Hepatocyte (in vitro differentiated cells): Measurements from ENCODE around the gene FADS1. TPM values are rescaled to one million over a fixed set of nuclear protein-coding genes. Genes with fewer than 3 reads are reported as not detected.

Source experiments
- DNase-seq: peaks from one replicate; pipeline ENCODE4 v3.0.0-alpha.2; 2016; ENCODE audit warnings: low spot score
- H2AFZ ChIP-seq: fragments of 200-600 bp; sonication (generic); 2 replicates; pipeline ENCODE4 v1.6.0; 2016; ENCODE audit warnings: antibody characterized with exemption, mild to moderate bottlenecking
- H3K27ac ChIP-seq: fragments of 200-600 bp; sonication (generic); 2 replicates; pipeline ENCODE4 v1.5.1; 2016; ENCODE audit warnings: mild to moderate bottlenecking
- H3K27me3 ChIP-seq: fragments of 200-600 bp; sonication (generic); 2 replicates; pipeline ENCODE4 v1.6.1; 2016
- H3K36me3 ChIP-seq: fragments of 200-600 bp; sonication (generic); replicated peaks from 2 replicates; pipeline ENCODE4 v1.5.1; 2016; ENCODE audit warnings: low read depth; ENCODE audit not compliant: insufficient read depth
- H3K4me1 ChIP-seq: fragments of 200-600 bp; sonication (generic); 2 replicates; pipeline ENCODE4 v1.5.1; 2016; ENCODE audit warnings: mild to moderate bottlenecking, moderate library complexity; ENCODE audit not compliant: insufficient read depth
- H3K4me2 ChIP-seq: fragments of 200-600 bp; sonication (generic); 2 replicates; pipeline ENCODE4 v1.6.0; 2016
- H3K4me3 ChIP-seq: fragments of 200-600 bp; sonication (generic); 2 replicates; pipeline ENCODE4 v1.5.1; 2016; ENCODE audit warnings: mild to moderate bottlenecking
- H3K79me2 ChIP-seq: fragments of 200-600 bp; sonication (generic); 2 replicates; pipeline ENCODE4 v1.6.0; 2017; ENCODE audit warnings: mild to moderate bottlenecking
- H3K9me2 ChIP-seq: fragments of 200-600 bp; sonication (generic); replicated peaks from 2 replicates; pipeline ENCODE4 v1.6.0; 2017; ENCODE audit warnings: mild to moderate bottlenecking; ENCODE audit not compliant: insufficient read depth
- H3K9me3 ChIP-seq: fragments of 200-600 bp; sonication (generic); 2 replicates; pipeline ENCODE4 v1.5.1; 2016; ENCODE audit warnings: low read depth, mild to moderate bottlenecking
- H4K20me1 ChIP-seq: fragments of 200-600 bp; sonication (generic); 2 replicates; pipeline ENCODE4 v1.6.0; 2016; ENCODE audit warnings: mild to moderate bottlenecking; ENCODE audit not compliant: insufficient read depth, poor library complexity, severe bottlenecking
- CTCF ChIP-seq: fragments of 200-600 bp; sonication (generic); IDR thresholded peaks from 2 replicates; pipeline ENCODE4 v1.5.1; 2016; ENCODE audit warnings: antibody characterized with exemption, mild to moderate bottlenecking; ENCODE audit not compliant: poor library complexity
- EZH2 ChIP-seq: fragments of 200-600 bp; sonication (generic); IDR thresholded peaks from 2 replicates; pipeline ENCODE4 v1.6.1; 2016; ENCODE audit warnings: antibody characterized with exemption, mild to moderate bottlenecking, borderline replicate concordance
- EZH2phosphoT487 ChIP-seq: fragments of 200-600 bp; sonication (generic); IDR thresholded peaks from one replicate; pipeline ENCODE4 v1.6.1; 2018; ENCODE audit warnings: antibody characterized with exemption, mild to moderate bottlenecking, low read depth, moderate library complexity; ENCODE audit not compliant: unreplicated experiment, severe bottlenecking
- WGBS: methylation state at CpG from one replicate; pipeline ENCODE4 v1.1.6; 2016; ENCODE audit warnings: low lambda C conversion rate; ENCODE audit errors: missing lambda C conversion rate; 5-methylcytosine and 5-hydroxymethylcytosine counted together
- polyA plus RNA-seq: library from polyadenylated mRNA; unstranded; fragments of >200 nt; fragmentation: Nextera tagmentation; extraction: Ambion mirVana; gene quantifications from 2 replicates; pipeline ENCODE4 v1.2.1, GENCODE V29; 2016
- total RNA-seq: library from RNA; depleted of rRNA; stranded (reverse); fragments of >200 nt; gene quantifications from 2 replicates; pipeline ENCODE4 v1.2.3, GENCODE V29; 2014

The FADS1 gene
- total and polyA plus RNA-seq, 2 experiments from 2014 or later: 151 to 230 TPM

DNA sequence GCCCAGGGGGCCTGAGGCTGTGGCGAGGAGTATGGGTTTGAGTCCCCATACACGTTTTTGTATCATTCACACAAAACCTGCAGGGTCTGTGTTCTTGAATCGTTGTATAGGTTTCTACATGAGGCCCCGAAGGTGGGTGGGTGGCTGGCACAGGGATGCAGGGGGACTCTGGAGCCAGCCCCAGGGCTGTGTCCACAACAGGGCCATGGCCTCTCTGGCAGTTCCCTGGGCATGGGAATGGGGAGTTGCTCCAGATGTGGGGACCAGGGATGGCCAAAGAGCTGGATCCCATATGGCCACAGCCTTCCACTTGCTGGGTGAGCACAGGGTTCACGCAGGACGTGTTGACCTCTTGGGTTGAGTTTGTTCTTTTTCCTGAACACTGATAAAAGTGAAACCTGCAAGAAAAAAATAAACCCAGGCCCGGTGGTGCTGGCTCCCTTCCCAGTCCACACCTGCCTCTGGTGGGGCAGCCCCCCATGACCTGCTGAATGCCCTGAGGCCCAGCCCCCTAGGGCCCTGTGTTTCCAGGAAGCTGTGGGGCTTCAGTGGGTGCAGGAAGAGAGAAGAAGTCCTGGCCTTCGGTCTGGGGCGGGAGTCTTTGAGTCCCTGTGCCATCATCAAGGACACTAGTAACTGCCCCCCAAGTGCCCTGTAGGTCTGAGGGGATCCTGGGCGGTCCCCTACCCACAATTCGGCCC is 48.3 kb downstream of the FADS1 start:
- peak overlapping the region; percentile 75 for H3K27ac ChIP-seq
- 79% methylated on average over 11 of the region's 11 CpGs for WGBS

DNA sequence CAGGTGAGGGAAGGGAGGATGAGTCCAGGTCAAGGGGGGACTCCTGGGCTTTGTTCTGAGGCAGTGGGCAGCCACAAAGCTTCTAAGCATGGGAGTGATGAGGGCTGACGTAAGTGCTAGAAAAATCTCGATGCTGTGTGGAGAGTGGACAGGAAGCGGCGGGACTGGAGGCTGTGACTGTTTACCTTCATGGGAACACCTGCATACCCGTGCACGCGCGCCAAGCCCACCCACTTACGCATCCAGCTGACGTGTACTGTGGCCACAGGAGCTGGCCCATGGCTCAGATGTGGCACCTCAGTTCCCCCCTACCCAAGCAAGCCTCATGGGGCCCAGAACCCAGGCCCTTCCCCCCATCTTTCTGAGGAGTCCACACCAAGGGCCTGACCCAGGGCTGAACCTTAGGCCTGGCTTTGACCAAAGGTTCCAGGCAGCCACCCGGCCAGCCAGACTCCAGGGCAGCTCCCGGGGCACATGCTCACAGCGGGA is 50.4 kb downstream of the FADS1 start:
- H3K27me3 ChIP-seq: no peaks in the 10 kb centered on the region
- H3K4me1 ChIP-seq: peaks cover 83% of the 10 kb centered on the region
- no peaks in the 10 kb centered on the region for H3K36me3 ChIP-seq
- peaks cover 48% of the 10 kb centered on the region for H3K79me2 ChIP-seq
- H3K4me3 ChIP-seq: no peak overlapping the region
- 55% methylated on average over 13 of the region's 13 CpGs for WGBS
- no peaks in the 10 kb centered on the region for H4K20me1 ChIP-seq
- no peak overlapping the region for H3K4me2 ChIP-seq
- H3K9me2 ChIP-seq: no peaks in the 10 kb centered on the region
- peak overlapping the region; percentile 89 for H3K27ac ChIP-seq
- TF ChIP-seq CTCF (no peak), EZH2phosphoT487 (no peak), EZH2 (no peak)
- no peak for DNase-seq
- H3K9me3 ChIP-seq: no peaks in the 10 kb centered on the region
- H2AFZ ChIP-seq: no peak overlapping the region

More for the DNA sequence above, 48.3 kb downstream of the FADS1 start:
- Histone ChIP-seq H4K20me1 (no peaks in the 10 kb centered on the region), H3K4me3 (no peak overlapping the region), H3K9me2 (no peaks in the 10 kb centered on the region), H3K79me2 (peaks cover 29% of the 10 kb centered on the region), H3K4me2 (peak overlapping the region; percentile 58), H2AFZ (no peak overlapping the region), H3K36me3 (no peaks in the 10 kb centered on the region), H3K4me1 (peaks cover 83% of the 10 kb centered on the region), H3K9me3 (no peaks in the 10 kb centered on the region), H3K27me3 (no peaks in the 10 kb centered on the region)
- DNase-seq: no peak
- TF ChIP-seq EZH2phosphoT487 (no peak), CTCF (no peak)

DNA sequence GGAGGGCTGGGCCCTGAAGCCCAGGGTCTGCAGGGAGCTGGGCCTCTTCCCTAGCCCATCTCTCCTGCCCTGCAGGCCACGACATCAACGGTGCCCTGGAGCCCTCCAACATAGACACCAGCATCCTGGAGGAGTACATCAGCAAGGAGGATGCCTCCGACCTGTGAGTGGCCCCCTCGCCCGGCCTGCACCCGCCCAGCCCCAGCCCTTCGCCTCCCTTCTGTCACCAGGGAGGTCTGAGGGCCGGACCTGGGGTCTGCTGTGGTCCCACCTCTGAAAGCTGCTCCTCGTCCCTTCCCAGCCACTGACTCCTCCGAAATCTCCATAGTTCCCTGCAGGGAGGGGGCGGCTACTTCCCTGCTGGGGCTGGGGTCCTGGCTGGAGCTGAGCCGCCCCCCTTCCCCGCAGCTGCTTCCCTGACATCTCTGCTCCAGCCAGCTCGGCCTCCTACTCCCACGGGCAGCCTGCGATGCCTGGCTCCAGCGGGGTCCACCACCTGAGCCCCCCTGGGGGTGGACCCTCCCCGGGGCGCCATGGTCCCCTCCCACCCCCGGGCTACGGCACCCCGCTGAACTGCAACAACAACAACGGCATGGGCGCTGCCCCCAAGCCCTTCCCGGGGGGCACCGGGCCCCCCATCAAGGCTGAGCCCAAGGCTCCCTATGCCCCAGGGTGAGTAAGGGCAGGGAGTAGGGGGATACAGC is 51.1 kb downstream of the FADS1 start:
- TF ChIP-seq EZH2phosphoT487 (no peak), EZH2 (no peak), CTCF (no peak)
- no peak overlapping the region for H2AFZ ChIP-seq

More for the DNA sequence above, 51.1 kb downstream of the FADS1 start:
- no peaks in the 10 kb centered on the region for H3K9me3 ChIP-seq
- H3K27ac ChIP-seq: peak overlapping the region; percentile 89
- no peaks in the 10 kb centered on the region for H3K27me3 ChIP-seq
- peaks cover 55% of the 10 kb centered on the region for H3K79me2 ChIP-seq
- H3K9me2 ChIP-seq: no peaks in the 10 kb centered on the region
- peaks cover 88% of the 10 kb centered on the region for H3K4me1 ChIP-seq
- DNase-seq: no peak
- H4K20me1 ChIP-seq: no peaks in the 10 kb centered on the region
- no peak overlapping the region for H3K4me2 ChIP-seq
- WGBS: 93% methylated on average over 12 of the region's 26 CpGs
- H3K4me3 ChIP-seq: no peak overlapping the region
- no peaks in the 10 kb centered on the region for H3K36me3 ChIP-seq
